Skeletal muscle satellite cell (primary cell): ENCODE data around the gene STYXL1.

Experiments used
- H3K27me3 ChIP-seq: 2 replicates; pipeline ENCODE4 v1.7.0; 2013; ENCODE audit warnings: low read length; ENCODE audit not compliant: control insufficient read depth, insufficient read depth
- H3K36me3 ChIP-seq: 2 replicates; pipeline ENCODE4 v1.7.0; 2013; ENCODE audit warnings: mild to moderate bottlenecking, control low read depth, low read length; ENCODE audit not compliant: insufficient read depth
- H3K4me1 ChIP-seq: 2 replicates; pipeline ENCODE4 v1.7.0; 2013; ENCODE audit warnings: low read length; ENCODE audit not compliant: control insufficient read depth, insufficient read depth
- H3K4me2 ChIP-seq: 2 replicates; pipeline ENCODE4 v1.7.0; 2013; ENCODE audit warnings: mild to moderate bottlenecking, low read length
- H3K4me3 ChIP-seq: 2 replicates; pipeline ENCODE4 v1.7.0; 2013; ENCODE audit warnings: low read length
- H3K9ac ChIP-seq: 2 replicates; pipeline ENCODE4 v1.7.0; 2013; ENCODE audit warnings: mild to moderate bottlenecking, low read depth, low read length, moderate library complexity
- H3K9me3 ChIP-seq: replicated peaks from 2 replicates; pipeline ENCODE4 v1.7.0; 2013; ENCODE audit warnings: mild to moderate bottlenecking, control low read depth, low read length

STYXL1 gene

GRCh38 chr7:76000566-76000965 lies 47.2 kb downstream of the STYXL1 start:
- no peaks in the 10 kb centered on the region for H3K9me3 ChIP-seq
- peaks cover 35% of the 10 kb centered on the region for H3K36me3 ChIP-seq
- no peaks in the 10 kb centered on the region for H3K27me3 ChIP-seq
- H3K4me1 ChIP-seq: no peaks in the 10 kb centered on the region
- H3K9ac ChIP-seq: no peak overlapping the region
- no peak overlapping the region for H3K4me2 ChIP-seq
- H3K4me3 ChIP-seq: no peak overlapping the region

- Histone ChIP-seq H3K9ac (no peak overlapping the region), H3K4me1 (peaks cover 11% of the 10 kb centered on the region), H3K9me3 (no peaks in the 10 kb centered on the region), H3K36me3 (peaks cover 26% of the 10 kb centered on the region), H3K4me2 (no peak overlapping the region), H3K27me3 (no peaks in the 10 kb centered on the region), H3K4me3 (no peak overlapping the region)
Measured at GRCh38 chr7:75998038-75998437, 49.8 kb downstream of the STYXL1 start.

GRCh38 chr7:75996476-75996875 lies 51.3 kb downstream of the STYXL1 start:
- Histone ChIP-seq H3K9ac (no peak overlapping the region), H3K36me3 (peaks cover 22% of the 10 kb centered on the region), H3K4me3 (no peak overlapping the region), H3K9me3 (no peaks in the 10 kb centered on the region), H3K27me3 (no peaks in the 10 kb centered on the region), H3K4me1 (peaks cover 11% of the 10 kb centered on the region), H3K4me2 (no peak overlapping the region)

GRCh38 chr7:75995996-75996395 lies 51.8 kb downstream of the STYXL1 start:
- Histone ChIP-seq H3K4me1 (peaks cover 11% of the 10 kb centered on the region), H3K9ac (no peak overlapping the region), H3K36me3 (peaks cover 20% of the 10 kb centered on the region), H3K4me2 (no peak overlapping the region), H3K4me3 (no peak overlapping the region), H3K9me3 (no peaks in the 10 kb centered on the region), H3K27me3 (no peaks in the 10 kb centered on the region)

GRCh38 chr7:75995052-75995471 lies 52.7 kb downstream of the STYXL1 start:
- Histone ChIP-seq H3K4me1 (peaks cover 11% of the 10 kb centered on the region), H3K4me3 (peak overlapping the region; percentile 97)

GRCh38 chr7:75994388-75995051 lies 53.3 kb downstream of the STYXL1 start, which contains the start of gene TMEM120A:
Gene TMEM120A, minus strand, starts transcription at chr7:75994595. Its CDS starts 25 bp downstream, at chr7:75994570.
- Histone ChIP-seq H3K4me2 (peak within 1 kb of the TSS; percentile 100), H3K36me3 (peaks cover 11% of the 10 kb centered on the region), H3K27me3 (no peaks in the 10 kb centered on the region), H3K4me3 (peak within 1 kb of the TSS; percentile 97), H3K9ac (peak within 1 kb of the TSS; percentile 86), H3K9me3 (no peaks in the 10 kb centered on the region), H3K4me1 (peaks cover 11% of the 10 kb centered on the region)

More at GRCh38 chr7:75995052-75995471, 52.7 kb downstream of the STYXL1 start:
- H3K27me3 ChIP-seq: no peaks in the 10 kb centered on the region
- peak overlapping the region; percentile 63 for H3K9ac ChIP-seq
- no peaks in the 10 kb centered on the region for H3K9me3 ChIP-seq
- peaks cover 11% of the 10 kb centered on the region for H3K36me3 ChIP-seq
- H3K4me2 ChIP-seq: peak overlapping the region; percentile 100

GRCh38 chr7:75993689-75994387 lies 54.0 kb downstream of the STYXL1 start:
- Histone ChIP-seq H3K4me1 (peaks cover 11% of the 10 kb centered on the region), H3K4me3 (peak overlapping the region; percentile 97), H3K9me3 (no peaks in the 10 kb centered on the region), H3K36me3 (peaks cover 11% of the 10 kb centered on the region), H3K27me3 (no peaks in the 10 kb centered on the region), H3K4me2 (peak overlapping the region; percentile 100), H3K9ac (peak overlapping the region; percentile 86)

GRCh38 chr7:75992083-75992755 lies 55.6 kb downstream of the STYXL1 start:
- Histone ChIP-seq H3K9ac (no peak overlapping the region), H3K27me3 (no peaks in the 10 kb centered on the region), H3K9me3 (no peaks in the 10 kb centered on the region), H3K36me3 (peaks cover 19% of the 10 kb centered on the region), H3K4me2 (no peak overlapping the region), H3K4me1 (peaks cover 11% of the 10 kb centered on the region), H3K4me3 (no peak overlapping the region)

GRCh38 chr7:75991531-75992082 lies 56.2 kb downstream of the STYXL1 start:
- H3K9ac ChIP-seq: no peak overlapping the region
- no peak overlapping the region for H3K4me3 ChIP-seq
- peaks cover 11% of the 10 kb centered on the region for H3K4me1 ChIP-seq
- H3K9me3 ChIP-seq: no peaks in the 10 kb centered on the region
- H3K4me2 ChIP-seq: no peak overlapping the region
- H3K27me3 ChIP-seq: no peaks in the 10 kb centered on the region
- H3K36me3 ChIP-seq: peaks cover 20% of the 10 kb centered on the region

GRCh38 chr7:75989500-75990388 lies 58.1 kb downstream of the STYXL1 start:
- peaks cover 21% of the 10 kb centered on the region for H3K36me3 ChIP-seq
- H3K4me1 ChIP-seq: peaks cover 8% of the 10 kb centered on the region
- H3K4me2 ChIP-seq: no peak overlapping the region
- no peak overlapping the region for H3K4me3 ChIP-seq
- H3K9me3 ChIP-seq: no peaks in the 10 kb centered on the region
- H3K27me3 ChIP-seq: no peaks in the 10 kb centered on the region
- H3K9ac ChIP-seq: no peak overlapping the region
